ENCODE measurements around the gene HPCA. TPM values are rescaled to one million over a fixed set of nuclear protein-coding genes. Genes with fewer than 3 reads are reported as not detected.
A peak's percentile ranks its signal among the peaks of the same experiment; 100 is the strongest.

HPCA gene
- under 1 TPM in 1 of 2 donors, not detected in 1; 0.98 TPM for total RNA-seq

DNA sequence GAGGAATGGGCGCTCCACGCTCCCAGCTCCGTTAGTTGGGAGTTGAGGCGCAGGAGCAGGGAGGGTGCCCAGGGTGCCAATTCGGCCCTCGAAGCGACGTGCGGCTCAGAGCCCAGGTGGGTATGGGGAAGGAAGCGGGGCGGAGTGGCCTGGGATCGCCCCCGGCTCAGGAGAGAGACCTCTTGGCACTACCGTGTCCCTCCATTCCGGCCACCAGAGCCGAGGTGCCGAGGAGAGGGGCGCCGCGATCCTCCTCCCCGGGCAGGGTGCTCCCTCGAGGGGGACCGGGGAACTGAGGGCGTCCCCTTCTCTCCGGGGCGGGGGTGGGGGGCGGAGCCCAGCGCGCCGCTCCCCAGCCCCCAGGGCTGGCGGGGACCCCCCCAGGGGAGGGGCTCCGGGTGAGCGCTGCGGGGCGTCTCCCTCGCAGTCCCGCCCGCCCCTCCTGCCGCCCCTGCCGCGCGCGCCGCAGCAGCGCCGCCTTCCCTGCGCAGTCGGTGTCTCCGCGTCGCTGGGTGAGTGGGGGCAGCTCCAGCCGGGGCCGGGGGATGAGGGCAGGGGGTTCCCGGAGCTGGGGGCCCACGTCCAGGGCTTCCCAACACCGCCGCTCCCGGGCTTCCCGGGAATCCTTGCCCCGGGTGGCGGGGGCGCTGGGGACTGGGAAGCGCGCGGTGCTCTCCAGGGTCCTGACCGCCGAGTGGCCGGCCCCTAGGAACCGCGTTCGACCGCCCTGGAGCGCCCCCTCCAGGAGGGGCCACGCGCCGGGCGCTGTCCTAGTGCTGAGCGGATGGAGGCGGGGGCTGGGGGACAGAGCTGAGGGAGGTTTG is at the start of gene HPCA:
HPCA (plus strand) TSS at position 488 of the 824 bp plus-strand sequence. CDS start 2,408 bp downstream, outside the sequence.
- Mint-ChIP-seq H3K9me3 (no peaks in the 10 kb centered on the region), H3K27me3 (peaks cover 61% of the 10 kb centered on the region), H3K27ac (no peak within 1 kb of the TSS), H3K36me3 (ENCODE audit: low read depth) (no peaks in the 10 kb centered on the region), H3K4me1 (no peaks in the 10 kb centered on the region), H3K4me3 (no peak within 1 kb of the TSS)
- peak; percentile 34 for ATAC-seq (replicated peaks)

DNA sequence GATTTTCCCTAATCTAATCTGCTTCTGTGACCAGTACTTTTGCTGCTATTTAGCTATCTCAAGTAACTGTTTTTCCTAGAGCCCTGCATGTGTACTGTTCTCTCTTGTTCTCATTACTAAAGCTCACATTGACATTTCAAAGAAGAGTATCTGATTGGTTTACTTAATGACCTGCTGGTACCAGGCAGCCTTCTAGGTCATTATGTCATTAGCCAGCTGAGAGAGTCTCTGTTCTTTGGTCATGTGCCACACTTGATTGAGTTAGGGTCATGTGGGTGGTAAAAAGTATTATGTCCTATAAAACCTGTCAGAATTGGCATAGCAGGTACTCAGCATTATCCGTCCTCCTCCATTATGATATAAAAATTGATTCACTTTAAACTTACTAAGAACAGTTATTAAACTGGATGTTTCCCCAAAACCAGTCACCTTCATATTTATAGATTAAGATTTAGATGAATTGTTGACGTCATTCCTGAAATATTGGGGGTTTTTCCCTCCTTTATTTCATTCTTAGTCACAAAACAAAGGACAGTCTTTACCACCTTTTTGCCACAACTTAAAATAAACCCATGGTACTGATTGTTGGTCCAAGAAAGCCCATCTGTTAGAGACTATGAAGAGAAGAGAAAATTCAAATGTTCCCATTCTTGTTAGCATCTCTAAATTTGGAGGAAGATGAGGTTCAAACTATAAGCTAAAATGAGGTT is 37.8 kb upstream of the HPCA start:
- ATAC-seq (replicated peaks), result peak; percentile 49
- Mint-ChIP-seq H3K4me3 (no peak overlapping the region), H3K27me3 (no peaks in the 10 kb centered on the region), H3K9me3 (no peaks in the 10 kb centered on the region), H3K27ac (peak overlapping the region; percentile 69), H3K4me1 (peaks cover 4% of the 10 kb centered on the region), H3K36me3 (ENCODE audit: low read depth) (peaks cover 55% of the 10 kb centered on the region)

DNA sequence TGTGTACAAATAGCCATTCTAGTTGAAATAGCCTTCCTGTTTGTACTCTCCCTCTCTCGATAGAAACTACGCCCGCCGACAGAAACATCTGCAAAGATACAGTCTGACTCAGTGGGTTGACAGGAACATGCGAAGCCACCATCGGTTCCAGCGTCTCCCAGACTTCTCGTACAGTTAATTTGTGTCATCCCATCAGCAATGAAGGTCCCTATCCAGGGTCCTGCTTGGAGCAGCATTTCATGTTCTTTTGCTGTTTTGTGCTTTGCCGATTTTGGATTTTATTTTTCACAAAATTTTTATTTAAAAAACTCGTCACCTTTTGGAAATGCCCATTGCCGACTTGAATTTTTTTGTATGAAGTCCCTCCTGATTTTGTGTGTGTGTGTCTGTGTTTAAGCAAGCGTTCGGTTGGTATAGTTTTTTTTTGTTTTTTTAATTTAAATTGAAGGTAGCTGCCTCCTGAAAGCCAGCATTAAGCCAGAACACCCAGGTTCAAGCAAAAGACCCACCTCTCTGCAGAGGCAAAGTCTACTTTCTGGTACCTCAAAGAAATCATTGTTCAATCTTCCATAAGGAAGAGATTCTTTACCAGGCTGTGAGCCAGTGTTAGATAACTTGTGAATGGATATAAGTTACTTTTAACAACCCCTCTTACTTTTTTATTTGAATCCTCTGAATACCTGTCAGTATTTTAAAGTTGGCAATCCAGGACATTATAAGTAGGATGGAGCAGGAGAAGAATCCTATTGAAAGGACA is 30.3 kb upstream of the HPCA start:
- no peak for ATAC-seq (replicated peaks)
- peaks cover 54% of the 10 kb centered on the region for H3K36me3 Mint-ChIP-seq (ENCODE audit: low read depth)
- H3K9me3 Mint-ChIP-seq, result no peaks in the 10 kb centered on the region
- H3K27me3 Mint-ChIP-seq, result no peaks in the 10 kb centered on the region
- no peak overlapping the region for H3K27ac Mint-ChIP-seq
- H3K4me3 Mint-ChIP-seq, result no peak overlapping the region
- H3K4me1 Mint-ChIP-seq, result no peaks in the 10 kb centered on the region

DNA sequence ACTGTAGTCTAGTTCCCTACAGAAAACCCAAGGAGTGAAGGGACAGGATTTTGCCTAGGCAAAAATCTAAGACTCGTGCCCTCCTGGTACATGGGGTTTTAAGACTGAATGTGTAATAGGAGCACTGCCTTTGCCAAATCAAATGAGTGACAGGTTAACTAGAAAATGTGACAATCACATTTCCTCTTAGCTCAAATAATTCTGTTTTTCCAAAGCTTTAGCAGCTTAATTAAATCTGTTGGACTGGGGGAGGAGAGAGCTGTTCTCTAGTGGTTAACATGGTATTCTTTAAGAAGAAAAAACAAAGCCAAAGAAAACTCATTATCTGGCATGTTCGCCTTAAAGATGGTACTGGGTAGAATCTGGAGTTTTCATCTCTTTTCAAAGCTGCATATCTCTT is 28.2 kb upstream of the HPCA start:
- no peak overlapping the region for H3K27ac Mint-ChIP-seq
- peaks cover 59% of the 10 kb centered on the region for H3K36me3 Mint-ChIP-seq (ENCODE audit: low read depth)
- no peaks in the 10 kb centered on the region for H3K9me3 Mint-ChIP-seq
- H3K27me3 Mint-ChIP-seq, result no peaks in the 10 kb centered on the region
- ATAC-seq (replicated peaks), result no peak
- no peaks in the 10 kb centered on the region for H3K4me1 Mint-ChIP-seq
- H3K4me3 Mint-ChIP-seq, result no peak overlapping the region

DNA sequence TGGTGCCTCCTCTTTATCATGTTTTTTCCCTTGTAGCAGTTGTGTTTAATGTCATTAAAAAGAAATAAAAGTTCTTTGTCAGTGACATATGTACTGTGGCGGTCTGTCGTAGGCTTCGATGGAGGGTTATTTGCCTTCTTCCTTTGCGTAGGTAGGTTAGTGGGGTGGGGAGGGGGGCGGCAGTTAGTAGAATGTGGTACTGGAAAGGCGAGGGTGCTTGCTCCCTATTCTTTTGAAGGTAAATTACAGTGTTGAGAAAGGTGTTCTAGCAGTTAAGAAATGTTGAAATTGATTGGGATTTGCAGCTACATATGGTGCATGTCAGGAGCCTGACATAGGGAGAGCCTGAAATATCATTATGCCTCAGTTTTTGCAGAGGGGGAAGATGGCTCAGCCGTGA is 27.5 kb upstream of the HPCA start:
- ATAC-seq (replicated peaks), result no peak
- no peak overlapping the region for H3K27ac Mint-ChIP-seq
- H3K4me1 Mint-ChIP-seq, result no peaks in the 10 kb centered on the region
- H3K4me3 Mint-ChIP-seq, result no peak overlapping the region
- H3K27me3 Mint-ChIP-seq, result no peaks in the 10 kb centered on the region
- no peaks in the 10 kb centered on the region for H3K9me3 Mint-ChIP-seq
- peaks cover 53% of the 10 kb centered on the region for H3K36me3 Mint-ChIP-seq (ENCODE audit: low read depth)

DNA sequence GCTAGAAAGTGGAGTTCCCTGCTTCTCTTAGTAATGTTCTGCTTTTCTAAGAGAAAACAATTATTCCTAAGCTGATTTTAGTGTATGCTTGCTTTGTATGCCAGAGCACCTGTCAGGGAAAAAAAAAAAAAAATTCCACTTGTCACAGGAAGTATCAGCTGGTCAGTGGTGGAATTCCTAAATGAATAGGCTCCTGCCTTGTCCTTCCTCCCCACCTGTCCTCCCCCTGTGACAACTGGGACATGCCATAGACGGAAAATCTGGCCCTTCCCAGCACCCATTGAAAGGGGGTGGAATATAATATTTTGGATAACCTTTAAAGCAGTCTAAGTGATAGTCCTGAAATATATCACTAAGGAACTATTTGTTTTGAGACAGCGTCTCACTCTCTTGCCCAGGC is 26.4 kb upstream of the HPCA start:
- no peaks in the 10 kb centered on the region for H3K4me1 Mint-ChIP-seq
- ATAC-seq (replicated peaks), result no peak
- H3K9me3 Mint-ChIP-seq, result no peaks in the 10 kb centered on the region
- peaks cover 42% of the 10 kb centered on the region for H3K36me3 Mint-ChIP-seq (ENCODE audit: low read depth)
- no peak overlapping the region for H3K4me3 Mint-ChIP-seq
- H3K27ac Mint-ChIP-seq, result no peak overlapping the region
- no peaks in the 10 kb centered on the region for H3K27me3 Mint-ChIP-seq

DNA sequence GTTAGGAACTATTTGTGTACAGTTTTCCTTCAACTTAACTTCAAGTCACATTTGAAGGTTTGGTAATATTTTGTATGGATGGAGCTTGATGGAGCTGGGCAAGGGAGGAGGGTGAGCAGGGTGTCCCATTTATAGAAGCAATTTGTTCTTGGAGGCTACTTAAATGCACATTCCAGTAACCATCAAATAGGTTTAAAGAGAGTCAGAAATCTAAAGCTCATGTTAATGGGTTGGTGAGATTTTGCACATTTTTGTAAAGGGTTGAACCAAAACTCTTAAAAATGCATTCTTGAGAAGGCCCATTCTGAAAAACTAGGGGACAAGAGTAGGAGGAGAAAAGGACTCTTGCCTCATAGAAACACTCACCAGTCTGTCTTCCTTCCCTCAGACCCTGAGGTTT is 25.7 kb upstream of the HPCA start:
- H3K9me3 Mint-ChIP-seq, result no peaks in the 10 kb centered on the region
- no peak for ATAC-seq (replicated peaks)
- no peak overlapping the region for H3K4me3 Mint-ChIP-seq
- no peak overlapping the region for H3K27ac Mint-ChIP-seq
- peaks cover 35% of the 10 kb centered on the region for H3K36me3 Mint-ChIP-seq (ENCODE audit: low read depth)
- no peaks in the 10 kb centered on the region for H3K27me3 Mint-ChIP-seq
- no peaks in the 10 kb centered on the region for H3K4me1 Mint-ChIP-seq

DNA sequence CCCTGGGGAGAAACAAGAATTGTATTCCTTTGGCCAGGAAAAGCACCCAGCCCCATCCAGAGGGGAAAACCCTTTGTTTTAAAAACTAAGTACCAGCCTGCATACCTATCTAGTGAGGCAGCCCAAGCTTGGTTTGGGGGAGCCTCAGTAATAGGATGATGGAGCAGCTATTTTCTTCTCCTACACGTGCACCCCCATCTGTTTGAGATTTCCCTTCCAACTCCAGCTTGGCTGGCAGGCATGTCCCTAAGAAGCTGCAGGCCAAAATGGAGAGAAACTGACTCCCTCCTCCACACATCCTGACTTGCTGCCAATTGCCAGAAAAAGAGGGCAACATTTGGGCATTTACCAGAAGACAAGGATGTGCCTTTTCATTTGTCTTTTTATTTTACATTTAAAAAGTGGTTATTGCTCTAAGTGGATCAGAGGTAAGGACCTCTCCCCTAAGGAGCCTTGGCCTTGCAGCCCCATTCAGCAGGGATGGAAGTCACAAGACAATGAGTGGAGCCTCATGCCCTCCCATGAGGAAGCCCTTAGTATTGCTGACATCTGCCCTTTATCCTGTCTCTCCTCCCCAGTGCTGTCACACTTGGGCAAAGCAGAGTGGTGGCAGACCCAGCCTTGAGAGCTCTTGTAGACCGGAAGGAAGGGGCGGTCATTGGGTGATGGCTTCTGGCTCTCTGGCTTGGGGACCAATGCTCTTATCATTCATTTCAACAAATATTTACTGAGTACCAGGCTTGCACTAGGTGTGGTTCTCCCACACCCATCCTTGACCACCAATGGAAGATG is 24.2 kb upstream of the HPCA start:
- no peaks in the 10 kb centered on the region for H3K4me1 Mint-ChIP-seq
- no peak for ATAC-seq (replicated peaks)
- no peak overlapping the region for H3K4me3 Mint-ChIP-seq
- H3K27me3 Mint-ChIP-seq, result no peaks in the 10 kb centered on the region
- H3K36me3 Mint-ChIP-seq (ENCODE audit: low read depth), result peaks cover 23% of the 10 kb centered on the region
- no peaks in the 10 kb centered on the region for H3K9me3 Mint-ChIP-seq
- no peak overlapping the region for H3K27ac Mint-ChIP-seq

DNA sequence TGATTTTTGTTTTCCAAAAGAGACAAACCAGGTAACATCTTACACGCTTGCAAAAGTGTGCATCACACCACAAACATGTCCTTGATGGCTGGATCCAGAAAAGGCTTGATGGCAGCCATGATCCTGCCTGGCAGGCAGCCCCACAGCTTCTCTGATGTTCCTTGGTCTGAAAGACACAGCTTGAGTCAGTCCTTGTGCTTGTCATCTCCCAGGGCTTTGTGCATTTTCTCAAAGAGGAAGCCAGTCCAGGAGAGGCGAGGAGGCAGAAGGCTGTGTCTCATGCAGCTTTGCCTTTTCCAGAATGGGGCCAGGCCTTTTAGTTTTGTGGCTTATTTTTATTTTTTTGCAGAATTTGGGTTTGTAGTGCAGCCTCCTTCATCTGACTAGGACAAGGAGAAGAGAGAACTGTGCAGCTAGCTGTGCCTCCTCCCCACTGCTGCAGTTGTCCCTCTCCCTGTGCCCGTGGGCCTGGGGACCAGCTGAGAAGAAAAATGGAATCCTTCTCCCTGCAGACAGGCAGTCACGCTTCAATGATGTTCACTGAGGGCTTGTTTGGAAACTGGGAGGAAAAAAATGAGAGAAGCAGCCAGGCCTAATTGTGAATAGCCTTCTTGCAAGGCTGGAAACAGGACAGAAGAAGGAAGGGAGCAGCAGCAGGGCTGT is 22.9 kb upstream of the HPCA start:
- Mint-ChIP-seq H3K9me3 (no peaks in the 10 kb centered on the region), H3K4me1 (no peaks in the 10 kb centered on the region), H3K27me3 (peaks cover under 1% of the 10 kb centered on the region), H3K4me3 (no peak overlapping the region), H3K27ac (no peak overlapping the region), H3K36me3 (ENCODE audit: low read depth) (peaks cover 18% of the 10 kb centered on the region)
- ATAC-seq (replicated peaks), result no peak

DNA sequence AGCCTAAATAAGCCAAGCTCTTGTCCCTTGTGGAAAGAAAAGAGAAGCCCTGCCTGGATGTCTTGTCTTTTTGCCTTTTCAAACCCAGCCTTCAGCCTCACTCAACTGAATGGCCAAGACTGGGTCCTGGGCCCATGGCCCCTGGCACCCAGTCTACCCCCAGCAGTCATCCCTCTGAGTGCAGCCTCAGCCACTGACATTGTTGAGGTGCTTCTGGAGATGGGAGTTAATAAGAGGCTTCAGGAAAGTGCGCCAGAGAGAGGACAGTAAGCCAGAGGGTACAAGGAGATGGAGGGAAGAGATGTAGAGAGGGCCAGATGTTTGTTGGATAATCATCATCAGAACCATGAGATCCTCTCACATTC is 22.4 kb upstream of the HPCA start:
- no peak for ATAC-seq (replicated peaks)
- H3K36me3 Mint-ChIP-seq (ENCODE audit: low read depth), result peaks cover 23% of the 10 kb centered on the region
- H3K9me3 Mint-ChIP-seq, result no peaks in the 10 kb centered on the region
- H3K4me3 Mint-ChIP-seq, result no peak overlapping the region
- no peaks in the 10 kb centered on the region for H3K4me1 Mint-ChIP-seq
- H3K27me3 Mint-ChIP-seq, result peaks cover 6% of the 10 kb centered on the region
- H3K27ac Mint-ChIP-seq, result no peak overlapping the region

DNA sequence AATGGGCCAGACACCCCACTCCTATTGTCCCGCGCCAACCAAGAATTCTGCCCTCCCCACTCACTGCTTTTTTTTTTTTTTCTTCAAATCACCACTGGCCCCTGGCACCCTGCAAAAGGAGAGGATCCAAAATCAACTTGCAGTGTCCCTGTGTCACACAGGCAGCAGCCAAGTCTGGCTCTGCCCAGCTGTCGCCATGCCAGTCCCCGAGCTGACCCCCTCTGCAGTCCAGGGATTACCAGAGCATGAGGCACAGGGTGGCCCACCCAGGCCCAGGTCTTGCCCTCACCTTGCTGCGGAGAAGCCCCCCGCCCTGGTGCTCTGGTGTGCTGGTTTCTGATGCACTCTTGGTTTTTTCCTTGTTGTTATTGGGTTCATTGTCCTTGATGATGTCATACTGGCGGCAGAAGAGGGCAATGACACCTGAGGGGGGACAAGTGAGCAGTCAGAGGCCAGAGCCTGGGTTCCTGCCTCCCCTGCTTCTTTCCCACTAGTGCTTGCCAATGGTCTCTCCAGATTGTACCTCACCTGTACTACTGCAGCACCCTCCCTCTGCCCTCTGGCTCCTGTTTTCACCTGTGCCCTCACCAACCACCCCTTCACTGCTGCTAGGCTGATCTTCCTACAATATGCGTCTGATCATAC is 21.8 kb upstream of the HPCA start:
- no peak overlapping the region for H3K4me3 Mint-ChIP-seq
- H3K27ac Mint-ChIP-seq, result no peak overlapping the region
- no peaks in the 10 kb centered on the region for H3K9me3 Mint-ChIP-seq
- H3K36me3 Mint-ChIP-seq (ENCODE audit: low read depth), result peaks cover 30% of the 10 kb centered on the region
- H3K4me1 Mint-ChIP-seq, result no peaks in the 10 kb centered on the region
- peaks cover 11% of the 10 kb centered on the region for H3K27me3 Mint-ChIP-seq
- no peak for ATAC-seq (replicated peaks)

DNA sequence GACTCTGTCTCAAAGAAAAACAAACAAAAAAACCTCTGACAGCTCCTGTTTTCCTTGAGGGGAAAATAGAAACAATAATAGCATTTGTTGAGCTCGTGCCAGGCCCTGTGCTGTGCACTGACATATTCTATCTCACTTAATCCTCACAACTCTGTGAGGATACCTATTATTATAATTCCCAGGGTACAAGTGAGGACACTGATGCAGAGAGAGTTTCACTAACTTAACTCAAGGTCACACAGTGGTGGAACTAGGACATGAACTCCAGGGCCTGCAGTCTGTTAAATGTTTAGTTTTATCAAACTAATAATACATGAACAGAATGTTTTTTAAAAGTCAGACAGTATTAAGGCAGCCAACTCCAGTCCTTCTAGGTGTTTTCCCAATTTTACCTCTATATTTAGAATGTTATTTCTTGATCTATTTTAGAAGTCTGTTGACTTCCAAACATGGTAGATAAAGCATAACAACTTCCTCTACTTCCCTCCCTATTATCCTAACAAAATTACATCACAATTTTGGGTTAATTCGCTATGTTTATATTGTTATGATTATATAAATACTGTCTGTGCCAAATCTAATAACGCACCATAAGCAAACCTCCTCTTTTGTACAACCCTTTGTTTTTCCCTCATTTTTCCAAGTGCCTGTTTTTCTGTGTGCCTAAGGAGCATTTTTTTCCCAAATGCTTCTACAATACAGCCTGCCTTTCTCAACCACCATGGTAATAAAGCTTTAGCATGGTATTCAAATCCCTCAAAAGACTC is 20.5 kb upstream of the HPCA start:
- Mint-ChIP-seq H3K36me3 (ENCODE audit: low read depth) (peaks cover 38% of the 10 kb centered on the region), H3K9me3 (no peaks in the 10 kb centered on the region), H3K27ac (no peak overlapping the region), H3K27me3 (peaks cover 20% of the 10 kb centered on the region), H3K4me3 (no peak overlapping the region), H3K4me1 (no peaks in the 10 kb centered on the region)
- ATAC-seq (replicated peaks), result no peak

DNA sequence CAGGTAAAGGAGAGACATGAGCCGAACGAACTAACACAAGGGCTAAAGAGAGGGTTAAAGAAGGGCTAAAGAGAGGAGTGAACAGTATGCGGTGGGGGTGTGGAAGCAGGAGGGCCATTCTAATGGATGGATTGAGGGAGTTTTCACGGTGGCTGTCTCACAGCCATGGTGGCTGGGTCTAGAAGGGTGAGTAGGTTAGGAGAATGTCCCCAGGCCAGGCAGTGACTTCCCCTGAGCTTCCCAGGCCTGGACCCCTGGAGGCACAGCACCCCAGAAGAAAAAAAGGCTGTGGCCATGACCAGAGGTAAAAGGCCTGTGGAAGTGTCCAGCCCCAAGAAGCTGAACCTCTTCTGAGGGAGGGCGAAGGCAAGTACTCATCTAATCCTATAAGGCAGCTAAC is 19.1 kb upstream of the HPCA start:
- no peaks in the 10 kb centered on the region for H3K4me1 Mint-ChIP-seq
- H3K9me3 Mint-ChIP-seq, result no peaks in the 10 kb centered on the region
- peaks cover 34% of the 10 kb centered on the region for H3K36me3 Mint-ChIP-seq (ENCODE audit: low read depth)
- peaks cover 31% of the 10 kb centered on the region for H3K27me3 Mint-ChIP-seq
- no peak overlapping the region for H3K4me3 Mint-ChIP-seq
- no peak overlapping the region for H3K27ac Mint-ChIP-seq
- no peak for ATAC-seq (replicated peaks)
